Progenitor cell of endocrine pancreas (in vitro differentiated cells): ENCODE measurements around the gene MADD. TPM values are rescaled to one million over a fixed set of nuclear protein-coding genes. Genes with fewer than 3 reads are reported as not detected.

ENCODE experiments used
- DNase-seq: peaks from one replicate; pipeline ENCODE4 v3.0.0; 2021; ENCODE audit warnings: low spot score; ENCODE audit not compliant: unreplicated experiment
- H3K27ac Mint-ChIP-seq: 2 replicates; pipeline ENCODE4 v1.8.0; 2021; ENCODE audit warnings: mild to moderate bottlenecking, moderate library complexity, mixed read lengths
- H3K27me3 Mint-ChIP-seq: 2 replicates; pipeline ENCODE4 v1.8.0; 2021; ENCODE audit warnings: mixed read lengths
- H3K36me3 Mint-ChIP-seq: 2 replicates; pipeline ENCODE4 v1.8.0; 2022; ENCODE audit warnings: mixed read lengths; ENCODE audit not compliant: insufficient read depth
- H3K4me1 Mint-ChIP-seq: 2 replicates; pipeline ENCODE4 v1.8.0; 2021; ENCODE audit warnings: low read depth, mixed read lengths
- H3K4me3 Mint-ChIP-seq: 2 replicates; pipeline ENCODE4 v1.8.0; 2021; ENCODE audit warnings: low read depth, mild to moderate bottlenecking, moderate library complexity, mixed read lengths
- H3K9me3 Mint-ChIP-seq: 2 replicates; pipeline ENCODE4 v1.8.0; 2021; ENCODE audit warnings: low read depth, mixed read lengths
- CTCF ChIP-seq: fragments of 200-600 bp; sonication (generic); IDR thresholded peaks from one replicate; pipeline ENCODE4 v1.5.0; 2021; ENCODE audit warnings: antibody characterized with exemption, mild to moderate bottlenecking; ENCODE audit not compliant: unreplicated experiment
- total RNA-seq: library from RNA; stranded (reverse); gene quantifications from 2 replicates; pipeline ENCODE4 v1.2.1, GENCODE V29; 2021

Gene MADD
- total RNA-seq, 1 donor from 2014 or later: 66.5 TPM

GRCh38 chr11:47282462-47282861 is 12.5 kb downstream of the MADD start:
- peaks cover 22% of the 10 kb centered on the region for H3K36me3 Mint-ChIP-seq
- no peak overlapping the region for H3K4me3 Mint-ChIP-seq
- TF ChIP-seq CTCF: no peak
- H3K27ac Mint-ChIP-seq: no peak overlapping the region
- H3K4me1 Mint-ChIP-seq: no peaks in the 10 kb centered on the region
- DNase-seq: no peak
- no peaks in the 10 kb centered on the region for H3K9me3 Mint-ChIP-seq
- no peaks in the 10 kb centered on the region for H3K27me3 Mint-ChIP-seq

DNA sequence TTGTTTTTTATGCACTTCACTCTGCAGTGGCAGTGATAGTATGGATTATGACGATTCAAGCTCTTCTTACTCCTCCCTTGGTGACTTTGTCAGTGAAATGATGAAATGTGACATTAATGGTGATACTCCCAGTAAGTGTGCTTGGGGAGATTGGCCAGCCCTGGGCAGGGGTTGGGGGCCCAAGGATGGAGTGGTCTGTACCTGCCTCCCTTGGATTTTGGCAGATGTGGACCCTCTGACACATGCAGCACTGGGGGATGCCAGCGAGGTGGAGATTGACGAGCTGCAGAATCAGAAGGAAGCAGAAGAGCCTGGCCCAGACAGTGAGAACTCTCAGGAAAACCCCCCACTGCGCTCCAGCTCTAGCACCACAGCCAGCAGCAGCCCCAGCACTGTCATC is 14.2 kb downstream of the MADD start:
- Mint-ChIP-seq H3K4me3 (no peak overlapping the region), H3K27ac (no peak overlapping the region), H3K36me3 (peaks cover 20% of the 10 kb centered on the region), H3K9me3 (no peaks in the 10 kb centered on the region), H3K27me3 (no peaks in the 10 kb centered on the region), H3K4me1 (no peaks in the 10 kb centered on the region)
- no peak for DNase-seq
- no peak for TF ChIP-seq CTCF

GRCh38 chr11:47285969-47286770 is 16.2 kb downstream of the MADD start:
- H3K36me3 Mint-ChIP-seq: peaks cover 27% of the 10 kb centered on the region
- H3K4me1 Mint-ChIP-seq: no peaks in the 10 kb centered on the region
- DNase-seq: no peak
- no peak overlapping the region for H3K4me3 Mint-ChIP-seq
- no peaks in the 10 kb centered on the region for H3K9me3 Mint-ChIP-seq
- H3K27me3 Mint-ChIP-seq: no peaks in the 10 kb centered on the region
- no peak overlapping the region for H3K27ac Mint-ChIP-seq
- TF ChIP-seq CTCF: no peak

DNA sequence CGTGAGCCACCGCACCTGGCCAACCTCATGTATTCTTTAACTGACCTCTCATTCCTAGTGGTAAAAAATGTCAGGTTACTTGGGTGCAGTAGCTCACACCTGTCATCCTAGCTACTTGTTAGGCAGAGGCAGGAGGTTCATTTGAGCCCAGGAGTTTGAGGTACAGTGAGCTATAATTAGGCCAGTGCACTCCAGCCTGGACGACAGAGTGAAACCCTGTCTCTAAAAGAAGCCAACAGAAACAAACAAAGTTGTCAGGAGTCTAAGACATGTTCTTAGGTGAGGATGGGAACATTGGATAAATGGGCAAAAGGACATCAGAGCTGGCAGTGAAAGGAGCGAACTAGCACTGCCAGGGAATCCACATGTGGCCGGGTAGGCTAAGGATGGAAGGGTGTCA is 18.1 kb downstream of the MADD start:
- Mint-ChIP-seq H3K9me3 (no peaks in the 10 kb centered on the region), H3K4me1 (no peaks in the 10 kb centered on the region), H3K36me3 (peaks cover 26% of the 10 kb centered on the region), H3K4me3 (no peak overlapping the region), H3K27me3 (no peaks in the 10 kb centered on the region), H3K27ac (no peak overlapping the region)
- DNase-seq: no peak
- TF ChIP-seq CTCF: no peak

DNA sequence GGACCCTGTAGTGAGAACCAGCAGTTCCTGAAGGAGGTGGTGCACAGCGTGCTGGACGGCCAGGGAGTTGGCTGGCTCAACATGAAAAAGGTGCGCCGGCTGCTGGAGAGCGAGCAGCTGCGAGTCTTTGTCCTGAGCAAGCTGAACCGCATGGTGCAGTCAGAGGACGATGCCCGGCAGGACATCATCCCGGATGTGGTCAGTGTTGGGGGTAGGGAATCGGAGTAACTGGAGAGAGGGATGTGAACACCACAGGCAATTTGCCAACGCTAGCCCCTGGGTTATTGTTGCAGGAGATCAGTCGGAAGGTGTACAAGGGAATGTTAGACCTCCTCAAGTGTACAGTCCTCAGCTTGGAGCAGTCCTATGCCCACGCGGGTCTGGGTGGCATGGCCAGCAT is 19.9 kb downstream of the MADD start:
- TF ChIP-seq CTCF: no peak

More for the DNA sequence above, 19.9 kb downstream of the MADD start:
- Mint-ChIP-seq H3K27me3 (no peaks in the 10 kb centered on the region), H3K27ac (no peak overlapping the region), H3K36me3 (peaks cover 22% of the 10 kb centered on the region), H3K9me3 (no peaks in the 10 kb centered on the region), H3K4me1 (no peaks in the 10 kb centered on the region), H3K4me3 (no peak overlapping the region)
- no peak for DNase-seq
